Measurements from ENCODE around the gene WDR3. TPM values are rescaled to one million over a fixed set of nuclear protein-coding genes. Genes with fewer than 3 reads are reported as not detected.

Gene WDR3
- total and polyA plus RNA-seq, 2 donors (not counting 3 experiments of a cell fraction or from before 2014, with no cell fraction given), result 12.4 to 27.7 TPM

- Histone ChIP-seq H3K27me3 (ENCODE audit: control insufficient read depth in 2 of 2, insufficient read depth in 2 of 2, low read length in 2 of 2) (no peaks in the 10 kb centered on the region), H3K27ac (ENCODE audit: insufficient read depth, low read depth, low read length) (no peak overlapping the region), H3K4me1 (ENCODE audit: control insufficient read depth, extremely low read depth, insufficient read depth, low read length) (no peaks in the 10 kb centered on the region), H3K4me3 (replicated peaks in 1 of 3; ENCODE audit: insufficient read depth in 1 of 3, low read depth in 1 of 3, low read length in 3 of 3) (no peak overlapping the region), H3K9me1 (replicated peaks; ENCODE audit: control insufficient read depth, extremely low read depth, insufficient read depth, low read length) (no peaks in the 10 kb centered on the region), H3K36me3 (ENCODE audit: control insufficient read depth in 2 of 2, extremely low read depth in 1 of 2, insufficient read depth in 2 of 2, low read length in 2 of 2) (peaks cover 0 to 9% of the 10 kb centered on the region in 2 experiments), H2AFZ (ENCODE audit: low read depth, low read length) (no peak overlapping the region), H3K79me2 (ENCODE audit: control insufficient read depth, insufficient read depth, low read length) (no peaks in the 10 kb centered on the region), H3K4me2 (ENCODE audit: insufficient read depth, low read length) (no peak overlapping the region), H3K9ac (replicated peaks; ENCODE audit: extremely low read depth, insufficient read depth, low read length) (no peak overlapping the region), H4K20me1 (replicated peaks; ENCODE audit: control insufficient read depth, extremely low read depth, insufficient read depth, low read length) (no peaks in the 10 kb centered on the region), H3K9me3 (replicated peaks; ENCODE audit: control insufficient read depth, insufficient read depth, low read length) (no peaks in the 10 kb centered on the region)
- BruUV-seq (replicated peaks), result no TSS peak
- TF ChIP-seq MYC (IDR thresholded peaks at IDR 0.05; ENCODE audit: low read depth, low read length) (no peak), POLR2AphosphoS5 (IDR thresholded peaks at IDR 0.05; ENCODE audit: insufficient read depth, low read depth, low read length) (no peak)
- POLR2A ChIA-PET, result no interaction called here
- CTCF ChIA-PET, result interaction anchor here (1.7 kb wide), 1 partner anchor 85 kb away, joined by 6 read pairs; no protein-coding TSS in a partner anchor
- FAIRE-seq, result no peak
- intact Hi-C loops (cut with micrococcal nuclease) (loop anchor here (10.0 kb wide), 1 partner anchor 835 kb away; the partner anchor contains the start of gene TTF2), dilution Hi-C loops (cut with MboI; ENCODE audit: extremely low pct_ligation_motif_present, low sequenced_read_pairs) (no loop called here)
- DNase-seq (ENCODE audit: low read depth, low spot score), result no peak
These were observed 29.7 kb upstream of the WDR3 start for GRCh38 chr1:117899801-117900200.

DNA sequence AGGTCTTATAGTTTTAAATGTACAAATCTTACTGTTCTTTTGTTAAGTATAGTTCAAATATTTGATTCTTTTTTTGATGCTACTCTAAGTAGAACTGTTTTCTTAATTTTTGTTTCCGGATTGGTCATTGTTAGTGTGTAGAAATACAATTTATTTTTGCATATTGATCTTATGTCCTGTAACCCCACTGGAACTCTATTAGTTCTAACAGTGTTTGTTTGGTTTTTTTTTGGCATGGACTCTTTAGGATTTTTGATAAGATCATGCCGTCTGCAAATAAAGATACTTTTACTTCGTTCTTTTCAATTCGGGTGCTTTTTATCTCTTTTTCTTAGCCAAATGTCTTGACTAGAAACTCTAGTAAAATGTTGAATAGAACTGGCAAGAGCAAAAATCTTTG lies 26.6 kb upstream of the WDR3 start:
- H3K4me2 ChIP-seq (ENCODE audit: insufficient read depth, low read length), result no peak overlapping the region
- BruUV-seq (replicated peaks), result no TSS peak
- no peak for TF ChIP-seq POLR2A (IDR thresholded peaks at IDR 0.05; ENCODE audit: low read depth, low read length)
- TF ChIP-seq FOS (IDR thresholded peaks at IDR 0.05; ENCODE audit: borderline replicate concordance, insufficient read depth, low read length), result no peak
- ChIA-PET CTCF (no interaction called here), POLR2A (no interaction called here)
- peaks cover 1 to 4% of the 10 kb centered on the region in 2 experiments for H3K36me3 ChIP-seq (ENCODE audit: control insufficient read depth in 2 of 2, extremely low read depth in 1 of 2, insufficient read depth in 2 of 2, low read length in 2 of 2)
- H4K20me1 ChIP-seq (replicated peaks; ENCODE audit: control insufficient read depth, extremely low read depth, insufficient read depth, low read length), result no peaks in the 10 kb centered on the region
- H3K27ac ChIP-seq (ENCODE audit: insufficient read depth, low read depth, low read length), result no peak overlapping the region
- no peak overlapping the region for H2AFZ ChIP-seq (ENCODE audit: low read depth, low read length)
- H3K4me3 ChIP-seq (replicated peaks in 1 of 3; ENCODE audit: insufficient read depth in 1 of 3, low read depth in 1 of 3, low read length in 3 of 3), result no peak overlapping the region
- FAIRE-seq (no peak), DNase-seq (ENCODE audit: low read depth, low spot score) (no peak)
- intact Hi-C loops (cut with micrococcal nuclease) (no loop called here), dilution Hi-C loops (cut with MboI; ENCODE audit: extremely low pct_ligation_motif_present, low sequenced_read_pairs) (no loop called here)
- no peaks in the 10 kb centered on the region for H3K9me1 ChIP-seq (replicated peaks; ENCODE audit: control insufficient read depth, extremely low read depth, insufficient read depth, low read length)
- H3K9me3 ChIP-seq (replicated peaks; ENCODE audit: control insufficient read depth, insufficient read depth, low read length), result no peaks in the 10 kb centered on the region
- no peaks in the 10 kb centered on the region for H3K4me1 ChIP-seq (ENCODE audit: control insufficient read depth, extremely low read depth, insufficient read depth, low read length)
- no peak overlapping the region for H3K9ac ChIP-seq (replicated peaks; ENCODE audit: extremely low read depth, insufficient read depth, low read length)
- no peaks in the 10 kb centered on the region for H3K79me2 ChIP-seq (ENCODE audit: control insufficient read depth, insufficient read depth, low read length)
- no peaks in the 10 kb centered on the region for H3K27me3 ChIP-seq (ENCODE audit: control insufficient read depth in 2 of 2, insufficient read depth in 2 of 2, low read length in 2 of 2)

All from endothelial cell of umbilical vein (primary cell).